Measurements from ENCODE around the gene EFCAB13. TPM values are rescaled to one million over a fixed set of nuclear protein-coding genes. Genes with fewer than 3 reads are reported as not detected.

EFCAB13 gene
- total RNA-seq, 1 donor from 2014 or later, result 6.7 TPM

GRCh38 chr17:47289302-47289701, 34.5 kb upstream of the EFCAB13 start:
- TF ChIP-seq CTCF (IDR thresholded peaks at IDR 0.05; ENCODE audit: insufficient read depth, low read length, poor library complexity, severe bottlenecking), result no peak
- no peak for DNase-seq (ENCODE audit: low read depth)
- Histone ChIP-seq H3K27me3 (ENCODE audit: control insufficient read depth, insufficient read depth, low read length) (no peaks in the 10 kb centered on the region), H3K4me3 (ENCODE audit: low read depth, low read length) (no peak overlapping the region), H3K36me3 (ENCODE audit: control insufficient read depth, insufficient read depth, low read length) (peaks cover 16% of the 10 kb centered on the region)

- Histone ChIP-seq H3K4me3 (ENCODE audit: low read depth, low read length) (no peak overlapping the region), H3K36me3 (ENCODE audit: control insufficient read depth, insufficient read depth, low read length) (peaks cover 19% of the 10 kb centered on the region), H3K27me3 (ENCODE audit: control insufficient read depth, insufficient read depth, low read length) (no peaks in the 10 kb centered on the region)
- no peak for TF ChIP-seq CTCF (IDR thresholded peaks at IDR 0.05; ENCODE audit: insufficient read depth, low read length, poor library complexity, severe bottlenecking)
- no peak for DNase-seq (ENCODE audit: low read depth)
Observed at GRCh38 chr17:47290870-47291241, 32.9 kb upstream of the EFCAB13 start.

- peaks cover 19% of the 10 kb centered on the region for H3K36me3 ChIP-seq (ENCODE audit: control insufficient read depth, insufficient read depth, low read length)
- H3K27me3 ChIP-seq (ENCODE audit: control insufficient read depth, insufficient read depth, low read length), result no peaks in the 10 kb centered on the region
- no peak for TF ChIP-seq CTCF (IDR thresholded peaks at IDR 0.05; ENCODE audit: insufficient read depth, low read length, poor library complexity, severe bottlenecking)
- H3K4me3 ChIP-seq (ENCODE audit: low read depth, low read length), result no peak overlapping the region
- DNase-seq (ENCODE audit: low read depth), result no peak
Observed at GRCh38 chr17:47291242-47291873, 32.4 kb upstream of the EFCAB13 start.

- no peak for DNase-seq (ENCODE audit: low read depth)
- Histone ChIP-seq H3K4me3 (ENCODE audit: low read depth, low read length) (no peak overlapping the region), H3K36me3 (ENCODE audit: control insufficient read depth, insufficient read depth, low read length) (peaks cover 17% of the 10 kb centered on the region), H3K27me3 (ENCODE audit: control insufficient read depth, insufficient read depth, low read length) (no peaks in the 10 kb centered on the region)
- TF ChIP-seq CTCF (IDR thresholded peaks at IDR 0.05; ENCODE audit: insufficient read depth, low read length, poor library complexity, severe bottlenecking), result no peak
Observed at GRCh38 chr17:47292206-47292605, 31.5 kb upstream of the EFCAB13 start.

- TF ChIP-seq CTCF (IDR thresholded peaks at IDR 0.05; ENCODE audit: insufficient read depth, low read length, poor library complexity, severe bottlenecking), result no peak
- Histone ChIP-seq H3K36me3 (ENCODE audit: control insufficient read depth, insufficient read depth, low read length) (peaks cover 12% of the 10 kb centered on the region), H3K27me3 (ENCODE audit: control insufficient read depth, insufficient read depth, low read length) (no peaks in the 10 kb centered on the region), H3K4me3 (ENCODE audit: low read depth, low read length) (no peak overlapping the region)
- DNase-seq (ENCODE audit: low read depth), result no peak
Observed at GRCh38 chr17:47295037-47295873, 28.5 kb upstream of the EFCAB13 start.
